WTC11 (cell line): ENCODE data around the gene TBX3.

Experiments used
- AFF4 ChIP-seq: sonication (generic); formaldehyde crosslinking; IDR thresholded peaks from 2 replicates; pipeline ENCODE4 v1.8.1; 2023; ENCODE audit warnings: mild to moderate bottlenecking, missing genetic modification reagents, borderline replicate concordance
- MLX ChIP-seq: sonication (generic); formaldehyde crosslinking; IDR thresholded peaks from 2 replicates; pipeline ENCODE4 v1.8.1; 2023; ENCODE audit warnings: mild to moderate bottlenecking, missing genetic modification reagents, moderate library complexity
- NFATC4 ChIP-seq: fragments of 250-450 bp; sonication (Bioruptor Pico); IDR thresholded peaks from 2 replicates; pipeline ENCODE4 v1.9.0; 2021; ENCODE audit warnings: mild to moderate bottlenecking
- NR3C1 ChIP-seq: sonication (generic); formaldehyde crosslinking; conservative IDR thresholded peaks from 2 replicates; pipeline ENCODE4 v1.8.1; 2023; ENCODE audit warnings: low read depth, mild to moderate bottlenecking, missing genetic modification reagents
- USF1 ChIP-seq: sonication (generic); formaldehyde crosslinking; IDR thresholded peaks from 2 replicates; pipeline ENCODE4 v1.8.0; 2022; ENCODE audit warnings: mild to moderate bottlenecking, missing genetic modification reagents
- ZNF671 ChIP-seq: fragments of 250-450 bp; sonication (Bioruptor Pico); IDR thresholded peaks from 2 replicates; pipeline ENCODE4 v1.8.0; 2021; ENCODE audit warnings: mild to moderate bottlenecking
- TF ChIP-seq, protein P1 (sequence below): fragments of 200-600 bp; IDR thresholded peaks from 2 replicates; pipeline ENCODE4 v1.8.0; 2022; ENCODE audit warnings: antibody characterized with exemption

DNA sequence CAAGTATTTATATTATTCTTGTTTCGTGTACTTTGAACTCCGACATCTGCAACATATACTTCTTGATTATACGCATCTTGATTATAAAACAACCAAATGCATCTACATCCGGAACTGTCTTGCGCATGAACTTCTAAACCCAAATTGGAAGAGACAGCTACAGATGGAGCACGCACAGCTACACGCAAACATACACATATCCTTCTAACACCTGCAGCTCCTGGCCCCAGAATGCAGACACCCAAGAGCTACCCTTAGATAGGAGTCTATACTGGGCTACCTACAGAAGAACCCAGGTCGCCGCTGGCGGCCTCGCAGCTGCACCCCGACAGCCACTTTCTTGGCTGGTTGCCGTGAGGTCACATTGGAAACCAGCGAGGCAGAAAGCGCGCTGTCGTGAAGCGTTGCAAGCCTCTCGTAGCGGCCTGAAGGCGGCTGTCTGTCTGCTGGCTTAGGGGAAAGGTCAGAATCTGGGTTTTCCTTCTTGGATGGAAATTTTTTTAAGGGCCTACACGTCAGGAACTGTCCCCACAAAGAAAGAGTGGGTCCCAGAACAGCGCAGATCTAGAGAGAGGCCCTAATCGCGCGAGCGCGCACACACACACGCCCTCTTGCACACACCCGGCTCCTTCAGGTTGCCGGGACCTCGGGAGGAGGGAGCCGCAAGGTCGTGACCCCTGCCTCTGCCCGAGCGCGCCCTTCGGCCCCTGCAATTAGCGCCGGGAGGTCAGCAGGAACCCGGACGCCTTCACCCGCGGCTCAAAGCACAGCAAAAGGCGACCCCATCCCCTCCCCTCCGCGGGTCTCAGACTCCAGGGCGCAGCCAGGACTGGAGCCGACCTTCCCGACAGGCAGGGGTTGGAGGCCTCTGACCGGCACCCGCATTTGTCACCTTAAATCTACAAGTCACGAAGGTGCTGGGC, 17.0 kb downstream of the TBX3 start:
- TF ChIP-seq, protein P1, sequence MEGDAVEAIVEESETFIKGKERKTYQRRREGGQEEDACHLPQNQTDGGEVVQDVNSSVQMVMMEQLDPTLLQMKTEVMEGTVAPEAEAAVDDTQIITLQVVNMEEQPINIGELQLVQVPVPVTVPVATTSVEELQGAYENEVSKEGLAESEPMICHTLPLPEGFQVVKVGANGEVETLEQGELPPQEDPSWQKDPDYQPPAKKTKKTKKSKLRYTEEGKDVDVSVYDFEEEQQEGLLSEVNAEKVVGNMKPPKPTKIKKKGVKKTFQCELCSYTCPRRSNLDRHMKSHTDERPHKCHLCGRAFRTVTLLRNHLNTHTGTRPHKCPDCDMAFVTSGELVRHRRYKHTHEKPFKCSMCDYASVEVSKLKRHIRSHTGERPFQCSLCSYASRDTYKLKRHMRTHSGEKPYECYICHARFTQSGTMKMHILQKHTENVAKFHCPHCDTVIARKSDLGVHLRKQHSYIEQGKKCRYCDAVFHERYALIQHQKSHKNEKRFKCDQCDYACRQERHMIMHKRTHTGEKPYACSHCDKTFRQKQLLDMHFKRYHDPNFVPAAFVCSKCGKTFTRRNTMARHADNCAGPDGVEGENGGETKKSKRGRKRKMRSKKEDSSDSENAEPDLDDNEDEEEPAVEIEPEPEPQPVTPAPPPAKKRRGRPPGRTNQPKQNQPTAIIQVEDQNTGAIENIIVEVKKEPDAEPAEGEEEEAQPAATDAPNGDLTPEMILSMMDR, result no peak
- TF ChIP-seq AFF4 (CRISPR knock-in tag) (no peak), MLX (CRISPR knock-in tag) (no peak), ZNF671 (CRISPR knock-in tag) (no peak), NFATC4 (CRISPR knock-in tag) (no peak), NR3C1 (CRISPR knock-in tag) (no peak), USF1 (CRISPR knock-in tag) (no peak)
